GM12892 (cell line): ENCODE results near the gene RCOR1.
"Not testable (repeated sequence)": the region's sequence is repeated elsewhere in the genome, so short reads cannot be mapped to it uniquely, and the experiment has no call there.

Experiments
- DNase-seq: peaks from one replicate; pipeline ENCODE4 v3.0.0; 2011; ENCODE audit not compliant: insufficient read length
- FAIRE-seq: peaks from 2 replicates; lab custom pipeline; 2011; peaks lifted over from hg19 to GRCh38; lab: Jason Lieb, UNC
- POLR2A ChIP-seq: IDR thresholded peaks from 2 replicates; pipeline ENCODE4 v1.6.1; 2011; ENCODE audit warnings: low read depth, low read length, control low read depth
- POLR2AphosphoS5 ChIP-seq: IDR thresholded peaks from 2 replicates; pipeline ENCODE4 v1.6.1; 2011; ENCODE audit warnings: low read depth, low read length, control low read depth
- TAF1 ChIP-seq: IDR thresholded peaks from 2 replicates; pipeline ENCODE4 v1.6.1; 2011; ENCODE audit warnings: low read depth, mild to moderate bottlenecking, control low read depth, low read length, borderline replicate concordance

Gene RCOR1

DNA sequence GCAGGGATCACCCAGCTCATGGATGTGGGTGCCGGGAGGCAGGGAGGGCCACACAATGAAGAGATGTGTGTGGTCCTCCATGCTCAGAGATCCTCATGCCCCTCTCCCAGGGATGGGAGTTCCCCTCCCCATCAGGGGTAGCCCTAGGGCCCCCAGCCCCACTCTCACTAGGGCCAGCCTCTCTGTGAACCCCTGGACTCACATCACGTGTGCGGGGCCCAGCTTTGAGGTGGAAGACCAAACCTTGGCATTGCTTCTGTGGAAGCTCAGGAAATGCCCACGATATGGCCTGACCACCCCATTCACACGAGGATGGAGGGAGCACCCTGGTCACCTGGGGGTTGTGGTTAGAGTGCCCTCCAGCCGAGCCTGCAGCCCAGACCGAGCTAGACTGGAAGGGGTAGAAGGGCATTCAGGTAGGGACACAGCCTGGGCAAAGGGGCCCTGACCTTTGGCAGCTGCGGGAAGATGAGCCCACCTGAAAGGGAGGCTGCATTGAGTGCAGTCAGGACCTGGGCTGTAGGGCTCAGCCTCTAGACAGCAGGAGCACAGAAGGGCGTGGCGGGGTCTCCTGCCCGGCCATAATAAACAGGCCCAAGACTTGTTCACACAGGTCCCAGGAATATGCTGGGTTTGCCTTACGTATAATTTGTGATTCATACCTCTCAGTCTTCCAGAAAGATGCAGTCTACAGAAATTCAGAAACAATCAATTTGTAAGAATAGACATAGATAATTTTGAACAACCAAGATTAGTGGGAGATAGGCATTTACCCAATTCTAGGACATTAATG lies 34.8 kb upstream of the RCOR1 start:
- TF ChIP-seq POLR2AphosphoS5 (no peak), POLR2A (no peak), TAF1 (no peak)
- no peak for FAIRE-seq
- no peak for DNase-seq

DNA sequence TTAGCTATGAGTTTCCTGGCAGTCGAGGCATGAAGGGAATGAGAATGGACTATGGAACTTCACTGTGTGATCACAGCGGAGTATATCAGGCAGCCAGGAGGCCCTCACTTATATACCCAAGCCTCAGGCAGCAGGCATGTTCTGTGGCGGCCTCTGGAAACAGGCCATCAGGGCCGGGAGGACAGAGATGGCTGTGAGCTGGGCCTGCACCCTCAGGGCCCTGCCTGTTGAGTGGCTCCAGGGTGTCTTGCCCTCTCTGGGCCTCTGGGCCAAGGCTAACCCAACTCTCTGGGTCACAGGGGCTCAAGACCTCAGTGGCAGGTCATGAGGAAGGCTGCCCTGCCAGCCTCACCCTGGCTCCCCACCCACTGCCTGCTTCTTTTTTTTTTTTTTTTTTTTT lies 33.9 kb upstream of the RCOR1 start:
- DNase-seq: peak; percentile 10
- FAIRE-seq: no peak
- TF ChIP-seq POLR2AphosphoS5: no peak
- TF ChIP-seq TAF1: no peak
- no peak for TF ChIP-seq POLR2A

DNA sequence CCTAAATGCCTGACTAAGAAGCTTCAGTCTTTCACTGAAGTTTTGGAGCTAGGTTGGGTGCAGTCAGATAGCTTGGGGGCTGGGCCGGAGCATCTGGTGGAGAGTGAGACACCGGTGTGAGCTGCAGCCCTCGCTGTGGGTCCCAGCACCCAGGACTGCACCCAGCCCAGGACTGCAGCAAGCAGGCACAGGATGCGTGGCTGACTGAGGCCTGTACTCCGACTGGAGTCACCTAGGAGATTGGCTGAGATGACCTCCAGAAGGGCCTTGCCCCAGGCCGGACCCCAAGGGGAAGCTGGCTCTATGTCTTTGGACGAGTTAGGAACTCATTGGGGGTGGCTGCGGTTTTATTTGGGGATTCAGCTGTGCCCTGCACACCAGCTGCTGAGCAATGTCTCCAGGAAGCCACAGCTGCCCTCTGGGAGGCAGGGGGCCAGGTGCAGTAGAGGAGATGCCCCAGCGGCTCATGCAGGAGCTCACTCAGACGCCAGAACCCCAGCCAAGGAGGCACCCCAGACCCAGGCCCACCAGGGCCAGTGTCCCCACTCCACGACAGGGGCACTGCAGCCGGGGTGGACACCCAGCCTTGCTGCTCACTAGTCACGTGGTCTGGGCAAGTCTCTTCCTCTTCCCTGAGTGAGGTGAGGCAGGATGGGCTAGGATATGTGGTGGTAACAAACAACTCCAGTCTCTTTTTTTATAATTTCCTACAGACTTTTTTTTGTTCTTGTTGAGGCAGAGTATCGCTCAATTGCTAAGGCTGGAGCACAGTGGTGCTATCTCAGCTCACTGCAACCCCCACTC lies 31.8 kb upstream of the RCOR1 start:
- peak; percentile 14 for DNase-seq
- TF ChIP-seq POLR2A (no peak), POLR2AphosphoS5 (no peak), TAF1 (no peak)
- FAIRE-seq: no peak

GRCh38 chr14:102565331-102565887 lies 27.0 kb upstream of the RCOR1 start:
- TF ChIP-seq TAF1: no peak
- DNase-seq: no peak
- no peak for FAIRE-seq

- TF ChIP-seq POLR2A (no peak), POLR2AphosphoS5 (no peak), TAF1 (no peak)
- no peak for FAIRE-seq
- DNase-seq: no peak
These were observed 26.5 kb upstream of the RCOR1 start for GRCh38 chr14:102565959-102566358.

GRCh38 chr14:102568115-102568614 lies 24.3 kb upstream of the RCOR1 start:
- DNase-seq (no peak), FAIRE-seq (no peak)
- TF ChIP-seq POLR2AphosphoS5 (no peak), POLR2A (no peak), TAF1 (no peak)

DNA sequence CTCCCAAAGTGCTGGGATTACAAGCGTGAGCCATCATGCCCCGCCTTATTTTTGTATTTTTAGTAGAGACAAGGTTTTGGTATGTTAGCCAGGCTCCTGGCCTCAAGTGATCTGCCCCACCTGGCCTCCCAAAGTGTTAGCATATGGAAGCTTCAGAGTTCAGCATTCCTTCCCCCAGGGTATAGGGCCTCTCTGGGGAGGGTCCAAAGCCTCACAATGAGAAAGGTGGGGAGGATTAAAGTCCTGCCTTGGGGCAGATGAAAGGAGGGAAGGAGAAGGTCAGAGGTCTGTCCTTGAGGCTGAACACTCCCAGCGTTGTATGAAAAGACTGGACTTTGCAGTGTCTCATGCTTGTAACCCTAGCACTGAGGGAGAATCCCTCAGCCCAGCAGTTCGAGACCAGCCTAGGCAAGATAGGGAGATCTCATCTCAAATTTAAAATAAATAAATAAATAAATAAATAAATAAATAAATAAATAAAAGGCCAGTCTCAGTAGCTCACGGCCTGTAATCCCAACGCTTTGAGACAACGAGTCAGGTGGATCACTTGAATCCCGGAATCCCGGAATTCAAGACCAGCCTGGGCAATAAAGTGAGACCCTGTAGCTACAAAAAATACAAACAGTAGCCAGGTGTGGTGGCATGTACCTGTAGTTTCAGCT lies 22.0 kb upstream of the RCOR1 start:
- no peak for TF ChIP-seq POLR2A
- TF ChIP-seq TAF1: no peak
- TF ChIP-seq POLR2AphosphoS5: no peak
- FAIRE-seq: no peak
- no peak for DNase-seq

DNA sequence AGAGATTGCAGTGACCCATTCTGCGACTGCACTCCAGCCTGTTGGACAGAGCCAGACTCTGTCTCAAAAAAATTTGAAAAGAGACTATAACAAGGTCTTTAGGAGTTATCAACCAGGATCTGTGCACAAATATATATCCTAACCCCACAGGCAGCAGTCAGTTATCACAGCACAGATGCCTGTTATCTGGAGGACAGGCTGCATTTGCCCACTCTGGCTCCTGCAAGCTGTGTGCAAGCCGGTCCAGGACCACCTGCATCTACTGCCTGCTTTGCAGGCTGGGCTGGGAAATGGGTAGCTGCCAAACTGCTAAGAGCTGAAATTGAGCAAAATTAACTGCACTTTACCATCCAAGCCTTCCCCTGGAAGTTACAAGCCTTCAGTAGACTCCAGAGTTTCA lies 21.4 kb upstream of the RCOR1 start:
- FAIRE-seq (no peak), DNase-seq (no peak)
- no peak for TF ChIP-seq POLR2AphosphoS5
- TF ChIP-seq POLR2A: no peak
- no peak for TF ChIP-seq TAF1

DNA sequence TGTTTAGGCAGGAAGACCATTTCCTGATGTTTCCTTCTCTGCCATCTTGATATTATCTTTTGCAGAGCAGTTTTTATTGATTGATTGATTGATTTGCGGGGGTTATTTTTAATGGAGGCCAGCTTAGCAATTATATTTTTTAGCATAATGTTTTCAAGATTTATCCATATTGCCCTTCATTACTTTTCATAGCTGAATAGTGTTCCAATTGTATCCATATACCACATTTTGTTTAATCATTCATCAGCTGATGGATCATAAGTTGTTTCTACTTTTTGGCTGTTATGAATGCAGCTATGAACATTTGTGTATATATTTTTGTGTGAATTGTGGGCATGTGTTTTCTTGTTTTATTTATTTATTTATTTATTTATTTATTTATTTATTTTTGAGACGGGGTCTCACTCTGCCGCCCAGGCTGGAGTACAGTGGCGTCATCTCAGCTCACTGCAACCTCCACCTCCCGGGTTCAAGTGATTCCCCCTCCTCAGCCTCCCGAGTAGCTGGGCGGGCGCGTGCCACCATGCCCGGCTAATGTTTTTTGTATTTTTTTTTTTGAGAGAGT lies 20.9 kb upstream of the RCOR1 start:
- FAIRE-seq: no peak
- no peak for DNase-seq
- TF ChIP-seq TAF1: no peak
- TF ChIP-seq POLR2AphosphoS5: no peak
- TF ChIP-seq POLR2A: no peak

DNA sequence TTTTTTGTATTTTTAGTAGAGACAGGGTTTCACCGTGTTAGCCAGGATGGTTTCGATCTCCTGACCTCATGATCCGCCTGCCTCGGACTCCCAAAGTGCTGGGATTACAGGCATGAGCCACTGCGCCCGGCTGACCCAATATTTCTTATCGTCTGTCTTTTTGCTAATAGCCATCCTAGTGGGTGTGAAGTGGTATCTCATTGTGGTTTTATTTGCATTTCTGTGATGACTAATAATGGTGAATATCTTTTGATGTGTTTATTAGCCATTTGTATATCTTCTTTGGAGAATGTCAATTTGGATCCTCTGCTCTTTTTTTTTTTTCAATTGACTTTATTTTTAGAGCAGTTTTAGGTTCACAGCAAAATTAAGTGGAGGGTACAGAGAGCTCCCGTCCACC lies 19.3 kb upstream of the RCOR1 start:
- FAIRE-seq: not testable (repeated sequence)

GRCh38 chr14:102573591-102574046 lies 18.8 kb upstream of the RCOR1 start:
- no peak for TF ChIP-seq POLR2A
- TF ChIP-seq POLR2AphosphoS5: no peak
- TF ChIP-seq TAF1: no peak
- FAIRE-seq (no peak), DNase-seq (no peak)

More for the DNA sequence above, 19.3 kb upstream of the RCOR1 start:
- not testable (repeated sequence) for DNase-seq
